NT2/D1 (cell line): ENCODE measurements around the gene TRMO.

Source experiments
- SUZ12 ChIP-seq: IDR thresholded peaks from 2 replicates; pipeline ENCODE4 v1.6.1; 2011; ENCODE audit not compliant: insufficient read length, insufficient read depth; ENCODE audit errors: extremely low read depth
- YY1 ChIP-seq: IDR thresholded peaks from 2 replicates; pipeline ENCODE4 v1.6.1; 2011; ENCODE audit not compliant: insufficient read length, insufficient read depth
- ZNF274 ChIP-seq: IDR thresholded peaks from 2 replicates; pipeline ENCODE4 v1.6.1; 2011; ENCODE audit warnings: mild to moderate bottlenecking, low read depth, low read length

- TF ChIP-seq ZNF274 (no peak), SUZ12 (no peak), YY1 (no peak)
These were observed 8.7 kb upstream of the TRMO start for GRCh38 chr9:97930972-97931371.
